ENCODE measurements around the gene CCDC92.
"Not testable (repeated sequence)": the region's sequence is repeated elsewhere in the genome, so short reads cannot be mapped to it uniquely, and the experiment has no call there.

CCDC92 gene

GRCh38 chr12:123948796-123949769 is 23.5 kb downstream of the CCDC92 start:
- no peak overlapping the region for H3K4me3 ChIP-seq (ENCODE audit: low read length)
- DNase-seq (ENCODE audit: low read depth), result no peak
- no peak for TF ChIP-seq CTCF (conservative IDR thresholded peaks at IDR 0.05; ENCODE audit: low read length)

GRCh38 chr12:123948401-123948795 is 24.2 kb downstream of the CCDC92 start:
- no peak for TF ChIP-seq CTCF (conservative IDR thresholded peaks at IDR 0.05; ENCODE audit: low read length)
- no peak overlapping the region for H3K4me3 ChIP-seq (ENCODE audit: low read length)
- no peak for DNase-seq (ENCODE audit: low read depth)

GRCh38 chr12:123947531-123947930 is 25.1 kb downstream of the CCDC92 start:
- not testable (repeated sequence) for H3K4me3 ChIP-seq (ENCODE audit: low read length); DNase-seq (ENCODE audit: low read depth)

GRCh38 chr12:123946516-123947505 is 25.8 kb downstream of the CCDC92 start:
- H3K4me3 ChIP-seq (ENCODE audit: low read length); DNase-seq (ENCODE audit: low read depth): not testable (repeated sequence)

GRCh38 chr12:123946152-123946515 is 26.5 kb downstream of the CCDC92 start:
- no peak for TF ChIP-seq CTCF (conservative IDR thresholded peaks at IDR 0.05; ENCODE audit: low read length)
- H3K4me3 ChIP-seq (ENCODE audit: low read length), result no peak overlapping the region

GRCh38 chr12:123945287-123946151 is 27.1 kb downstream of the CCDC92 start:
- H3K4me3 ChIP-seq (ENCODE audit: low read length), result no peak overlapping the region
- DNase-seq (ENCODE audit: low read depth), result no peak
- TF ChIP-seq CTCF (conservative IDR thresholded peaks at IDR 0.05; ENCODE audit: low read length), result no peak

More at GRCh38 chr12:123946152-123946515, 26.5 kb downstream of the CCDC92 start:
- no peak for DNase-seq (ENCODE audit: low read depth)

- TF ChIP-seq CTCF (conservative IDR thresholded peaks at IDR 0.05; ENCODE audit: low read length), result no peak
- H3K4me3 ChIP-seq (ENCODE audit: low read length), result no peak overlapping the region
- DNase-seq (ENCODE audit: low read depth), result no peak
Measured at GRCh38 chr12:123944696-123945095, 27.9 kb downstream of the CCDC92 start.
